NOMO-1 treated with dmso at 0.1 percent for 144 hours (cell line): ENCODE measurements around the gene CGREF1.
A peak's percentile ranks its signal among the peaks of the same experiment; 100 is the strongest.

Experiments used
- DNase-seq: peaks from one replicate; lab custom pipeline; 2025; ENCODE audit not compliant: unreplicated experiment; lab: John Stamatoyannopoulos, UW

The CGREF1 gene

GRCh38 chr2:27074738-27075565 lies 44.0 kb downstream of the CGREF1 start:
- peak; percentile 38 for DNase-seq

DNA sequence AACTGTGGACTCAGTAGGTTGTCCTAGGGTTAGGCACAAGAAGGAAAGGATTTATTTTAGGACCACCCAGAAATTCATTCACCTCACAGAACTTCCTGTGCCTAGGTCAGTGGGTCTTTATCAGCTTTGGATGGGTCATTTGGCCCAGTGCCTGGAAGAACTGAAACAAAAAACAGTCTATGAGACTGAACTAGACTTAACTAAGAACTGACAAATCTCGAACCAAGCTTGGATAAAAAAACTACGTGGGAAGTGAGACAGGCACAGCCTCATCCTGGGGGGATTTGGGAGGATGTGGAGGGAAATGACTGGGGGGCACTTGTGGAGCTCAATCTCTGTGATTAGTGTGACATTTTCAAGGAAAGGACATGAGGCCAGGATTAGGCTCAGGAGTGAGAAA lies 45.1 kb downstream of the CGREF1 start:
- DNase-seq: no peak

- DNase-seq: no peak
Observed at GRCh38 chr2:27072920-27073319, 46.0 kb downstream of the CGREF1 start.

- DNase-seq: no peak
Observed at GRCh38 chr2:27071990-27072830, 46.7 kb downstream of the CGREF1 start.

DNA sequence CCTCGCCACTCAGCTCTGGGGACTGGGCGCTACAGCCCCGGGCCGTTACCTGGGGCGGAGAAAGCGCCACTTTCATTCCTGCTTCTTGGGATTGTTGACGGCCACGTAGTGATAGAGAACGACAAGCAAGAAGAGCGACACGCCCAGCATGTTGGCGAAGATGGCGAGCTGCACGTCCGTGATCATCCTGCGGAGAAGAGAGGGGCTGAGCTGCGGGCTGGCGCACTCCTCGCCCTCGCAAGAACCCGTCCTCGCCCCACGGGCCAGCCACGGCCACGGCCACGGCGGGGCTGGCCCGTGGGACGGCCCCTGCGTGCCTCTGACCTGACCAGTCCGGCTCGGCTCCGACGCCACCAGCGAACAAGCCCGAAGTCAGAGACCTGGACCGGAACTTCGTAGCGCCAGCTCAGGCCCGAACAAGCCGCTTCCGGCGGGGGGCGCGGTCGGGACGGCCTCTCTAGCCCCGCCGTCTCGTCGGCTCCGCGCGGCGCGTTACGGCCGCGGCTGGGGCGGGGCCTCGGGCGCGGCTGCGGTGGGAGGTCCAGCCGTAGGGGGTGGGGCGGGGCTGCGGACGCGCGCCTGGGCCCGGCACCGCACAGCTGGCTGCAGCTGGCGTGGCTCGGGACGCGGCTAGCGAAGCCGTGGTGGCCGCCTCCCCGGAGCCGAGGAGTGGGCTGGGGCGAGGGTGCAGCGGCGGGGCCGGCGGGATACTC lies 47.5 kb downstream of the CGREF1 start, which contains the start of gene OST4:
Gene OST4 (minus strand): TSS at position 378 of the 713 bp plus-strand sequence.
- DNase-seq: peak; percentile 82

DNA sequence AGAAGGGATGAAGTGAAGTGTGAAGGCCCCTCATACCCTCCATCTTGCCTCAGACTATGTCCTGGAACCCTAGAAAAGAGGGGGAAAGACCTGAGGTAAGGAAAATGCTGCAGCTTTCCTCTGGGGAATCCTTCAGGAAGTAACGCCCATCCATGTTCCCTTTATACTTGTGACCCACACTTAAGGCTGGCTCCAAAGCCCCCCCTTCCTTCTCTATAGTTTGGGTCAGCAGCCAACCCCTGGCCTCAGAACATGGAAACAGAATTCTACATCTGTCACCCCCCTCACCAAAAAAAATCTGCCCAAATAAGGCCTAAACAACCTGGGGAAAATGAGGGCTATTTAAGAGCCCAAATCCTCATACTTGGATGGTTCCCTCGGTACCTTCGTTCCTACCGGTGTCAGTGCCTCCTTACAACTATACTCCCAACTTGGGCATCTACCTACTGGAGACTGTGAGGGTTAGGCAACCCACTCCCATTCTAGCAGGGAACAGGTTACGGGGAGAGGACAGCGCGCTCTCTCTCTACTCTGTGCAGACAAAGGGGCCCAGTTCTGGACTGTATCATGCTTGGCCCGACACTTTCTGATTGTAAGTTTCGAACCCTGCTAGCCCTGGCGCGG lies 48.2 kb downstream of the CGREF1 start:
- no peak for DNase-seq

DNA sequence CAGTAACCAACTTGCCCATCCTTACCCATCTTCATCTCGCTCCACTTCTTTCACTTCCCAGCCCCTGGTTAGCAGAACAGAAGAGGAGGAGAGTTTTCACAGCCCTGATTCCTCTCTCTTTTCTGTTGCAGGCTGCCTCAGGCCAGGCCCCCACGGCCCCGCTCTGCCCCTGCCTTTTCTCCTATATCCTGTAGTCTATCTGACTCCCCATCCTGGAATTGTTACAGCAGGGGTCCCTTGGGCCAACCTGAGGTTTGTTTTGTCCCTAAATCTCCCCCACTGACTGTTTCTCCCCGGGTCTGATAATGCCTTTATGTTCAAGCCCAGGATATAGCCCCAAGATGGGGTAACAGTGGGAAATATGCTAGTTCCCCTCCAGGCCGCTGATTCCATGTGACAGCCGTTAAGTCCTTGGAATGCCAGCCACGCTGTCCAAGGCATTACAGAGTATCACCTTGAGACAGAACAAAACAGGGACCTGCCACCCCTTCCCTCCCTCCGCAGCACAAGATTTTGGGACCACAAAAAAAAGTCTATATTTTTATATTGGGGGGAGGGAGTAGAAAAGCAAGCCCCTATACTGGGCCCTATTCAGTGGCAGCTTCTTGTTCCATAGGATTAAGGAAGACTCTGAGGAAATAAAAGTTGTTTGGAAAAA lies 48.8 kb downstream of the CGREF1 start:
- DNase-seq: no peak

GRCh38 chr2:27069436-27069835 lies 49.5 kb downstream of the CGREF1 start:
- DNase-seq: no peak

- DNase-seq: no peak
Observed at GRCh38 chr2:27067385-27067784, 51.5 kb downstream of the CGREF1 start.

GRCh38 chr2:27065128-27065527 lies 53.8 kb downstream of the CGREF1 start:
- DNase-seq: no peak

DNA sequence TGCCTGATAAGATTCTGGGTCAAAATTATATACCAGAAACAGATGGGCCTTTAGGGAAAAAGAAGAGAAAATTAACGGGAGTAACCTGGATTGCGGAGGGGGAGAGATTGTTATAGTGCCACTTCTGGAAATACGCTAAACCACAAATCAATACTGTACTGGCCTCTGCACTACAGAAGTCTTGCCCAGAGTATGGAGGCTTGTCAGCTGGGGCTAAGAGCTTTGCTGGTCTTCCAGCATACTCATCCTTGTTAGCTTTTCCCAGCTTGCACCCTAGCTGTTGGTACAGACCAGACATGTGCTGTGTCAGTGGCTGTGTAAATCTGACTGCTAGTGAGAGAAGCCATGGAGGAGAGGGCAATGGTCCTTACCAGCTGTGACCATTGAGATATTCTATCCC lies 58.6 kb downstream of the CGREF1 start:
- DNase-seq: no peak

- DNase-seq: no peak
Observed at GRCh38 chr2:27059141-27059820, 59.6 kb downstream of the CGREF1 start.

DNA sequence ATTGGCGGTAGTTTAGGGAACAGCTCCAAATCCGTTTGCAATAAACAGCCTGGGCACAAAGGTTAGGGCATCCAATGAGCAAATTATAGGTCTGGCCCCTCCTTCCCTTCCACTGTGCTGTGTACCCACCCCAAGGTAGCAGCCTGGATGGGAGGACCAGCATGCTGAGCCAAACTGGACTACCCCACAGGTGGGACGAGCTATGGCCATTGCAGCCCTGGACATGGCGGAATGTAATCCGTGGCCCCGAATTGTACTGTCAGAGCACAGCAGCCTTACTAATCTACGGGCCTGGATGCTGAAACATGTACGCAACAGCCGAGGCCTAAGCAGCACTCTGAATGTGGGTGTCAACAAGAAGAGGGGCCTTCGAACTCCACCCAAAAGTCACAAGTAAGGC lies 60.7 kb downstream of the CGREF1 start:
- no peak for DNase-seq

DNA sequence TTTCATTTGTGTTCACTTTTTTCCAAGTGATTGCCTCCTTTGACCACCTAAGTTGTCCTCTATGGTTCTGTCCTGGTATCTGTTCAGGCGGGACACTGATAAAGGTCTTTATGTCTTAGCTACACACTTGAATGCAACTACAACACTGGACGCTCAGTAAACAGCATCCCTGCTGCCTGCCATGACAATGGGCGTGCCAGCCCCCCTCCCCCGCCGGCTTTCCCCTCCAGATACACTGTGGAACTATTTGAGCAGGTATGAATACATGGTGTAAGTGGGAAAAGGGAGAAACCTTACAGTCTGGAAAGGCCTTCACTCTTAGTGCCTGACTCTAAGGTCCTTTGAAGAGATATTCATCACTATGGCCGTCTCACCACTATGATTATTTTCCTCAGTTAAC lies 61.7 kb downstream of the CGREF1 start:
- no peak for DNase-seq

GRCh38 chr2:27054721-27055120 lies 64.2 kb downstream of the CGREF1 start:
- no peak for DNase-seq

GRCh38 chr2:27053776-27054175 lies 65.2 kb downstream of the CGREF1 start:
- no peak for DNase-seq

GRCh38 chr2:27053321-27053720 lies 65.6 kb downstream of the CGREF1 start:
- DNase-seq: no peak

- DNase-seq: no peak
Observed at GRCh38 chr2:27051902-27052645, 66.9 kb downstream of the CGREF1 start.
